WTC11 (cell line): ENCODE measurements around the gene ZYG11B.

Source experiments
- ATF2 ChIP-seq: sonication (generic); formaldehyde crosslinking; IDR thresholded peaks from 2 replicates; pipeline ENCODE4 v1.8.1; 2022; ENCODE audit warnings: low read depth, missing genetic modification reagents, borderline replicate concordance
- CTCF ChIP-seq: fragments of 200-600 bp; IDR thresholded peaks from 2 replicates; pipeline ENCODE4 v1.8.0; 2022; ENCODE audit warnings: antibody characterized with exemption
- ELF4 ChIP-seq: sonication (generic); formaldehyde crosslinking; IDR thresholded peaks from 2 replicates; pipeline ENCODE4 v1.8.1; 2022; ENCODE audit warnings: low read depth, mild to moderate bottlenecking, moderate library complexity, missing genetic modification reagents
- ESRRA ChIP-seq: sonication (generic); formaldehyde crosslinking; IDR thresholded peaks from 2 replicates; pipeline ENCODE4 v1.8.1; 2022; ENCODE audit warnings: mild to moderate bottlenecking, missing genetic modification reagents, borderline replicate concordance
- ETV6 ChIP-seq: sonication (generic); formaldehyde crosslinking; IDR thresholded peaks from 2 replicates; pipeline ENCODE4 v1.8.1; 2022; ENCODE audit warnings: mild to moderate bottlenecking, missing genetic modification reagents
- MXD4 ChIP-seq: fragments of 250-450 bp; sonication (Bioruptor Pico); IDR thresholded peaks from 2 replicates; pipeline ENCODE4 v1.8.0; 2021; ENCODE audit warnings: mild to moderate bottlenecking, moderate library complexity, borderline replicate concordance
- NR1H2 ChIP-seq: sonication (generic); formaldehyde crosslinking; IDR thresholded peaks from 2 replicates; pipeline ENCODE4 v1.9.0; 2021; ENCODE audit warnings: mild to moderate bottlenecking, moderate library complexity, missing genetic modification reagents
- OVOL2 ChIP-seq: fragments of 250-450 bp; sonication (Bioruptor Pico); IDR thresholded peaks from 2 replicates; pipeline ENCODE4 v1.9.0; 2021; ENCODE audit warnings: mild to moderate bottlenecking, borderline replicate concordance
- STAT6 ChIP-seq: sonication (generic); formaldehyde crosslinking; conservative IDR thresholded peaks from 2 replicates; pipeline ENCODE4 v1.8.1; 2023; ENCODE audit warnings: mild to moderate bottlenecking, low read depth, missing genetic modification reagents, moderate library complexity
- TEAD4 ChIP-seq: sonication (generic); formaldehyde crosslinking; IDR thresholded peaks from 2 replicates; pipeline ENCODE4 v1.8.0; 2022; ENCODE audit warnings: mild to moderate bottlenecking, missing genetic modification reagents
- ZNF232 ChIP-seq: sonication (generic); formaldehyde crosslinking; IDR thresholded peaks from 2 replicates; pipeline ENCODE4 v1.8.0; 2022; ENCODE audit warnings: mild to moderate bottlenecking, missing genetic modification reagents
- ZNF263 ChIP-seq: sonication (generic); formaldehyde crosslinking; IDR thresholded peaks from 2 replicates; pipeline ENCODE4 v1.8.1; 2022; ENCODE audit warnings: low read depth, mild to moderate bottlenecking, moderate library complexity, missing genetic modification reagents

- TF ChIP-seq MXD4 (no peak), ELF4 (no peak), ZNF232 (CRISPR knock-in tag) (no peak), OVOL2 (CRISPR knock-in tag) (no peak), ZNF263 (CRISPR knock-in tag) (no peak), CTCF (no peak), NR1H2 (CRISPR knock-in tag) (no peak), ATF2 (CRISPR knock-in tag) (no peak), ETV6 (no peak), STAT6 (CRISPR knock-in tag) (no peak), ESRRA (CRISPR knock-in tag) (no peak), TEAD4 (CRISPR knock-in tag) (no peak)
Observed at GRCh38 chr1:52792036-52792435, 65.8 kb downstream of the ZYG11B start.
